Measurements from ENCODE around the gene RFTN1. TPM values are rescaled to one million over a fixed set of nuclear protein-coding genes. Genes with fewer than 3 reads are reported as not detected.

RFTN1 gene
- total RNA-seq, 3 donors from 2014 or later (not counting 1 experiment from before 2014, with no cell fraction given), result 112 to 135 (median 115) TPM

GRCh38 chr3:16331319-16331883 lies 182.1 kb downstream of the RFTN1 start:
- WGBS (ENCODE audit: insufficient coverage), result 97% methylated on average over 3 of the region's 3 CpGs
- Mint-ChIP-seq H3K9me3 (peaks cover 5 to 7% of the 10 kb centered on the region in 2 donors), H3K4me1 (peaks cover 24 to 44% of the 10 kb centered on the region in 2 donors), H3K36me3 (peaks cover 28% of the 10 kb centered on the region), H3K27me3 (ENCODE audit: low read depth in 2 of 2) (no peaks in the 10 kb centered on the region), H3K4me3 (no peak overlapping the region), H3K27ac (no peak overlapping the region)
- Histone ChIP-seq H3K9me3 (ENCODE audit: control insufficient read depth, insufficient read depth, low read length) (peaks cover 3% of the 10 kb centered on the region), H3K27ac (ENCODE audit: low read length) (no peak overlapping the region), H3K27me3 (ENCODE audit: control insufficient read depth, insufficient read depth, low read length) (no peaks in the 10 kb centered on the region), H3K4me1 (ENCODE audit: control insufficient read depth, insufficient read depth, low read length) (no peaks in the 10 kb centered on the region), H3K4me3 (ENCODE audit: low read length) (no peak overlapping the region), H3K36me3 (ENCODE audit: control insufficient read depth, insufficient read depth, low read length) (peaks cover 46% of the 10 kb centered on the region)
- no peak for ATAC-seq
- intact Hi-C loops (cut with micrococcal nuclease), result no loop called here
- no peak for DNase-seq
- no peak for TF ChIP-seq CTCF (IDR thresholded peaks at IDR 0.05)

- no peak for TF ChIP-seq CTCF (IDR thresholded peaks at IDR 0.05)
- 90% methylated on average over 2 of the region's 4 CpGs for WGBS (ENCODE audit: insufficient coverage)
- H3K4me3 Mint-ChIP-seq, result no peak overlapping the region
- peaks cover 5 to 7% of the 10 kb centered on the region in 2 donors for H3K9me3 Mint-ChIP-seq
- H3K27ac Mint-ChIP-seq, result no peak overlapping the region
- no peaks in the 10 kb centered on the region for H3K27me3 ChIP-seq (ENCODE audit: control insufficient read depth, insufficient read depth, low read length)
- no peaks in the 10 kb centered on the region for H3K4me1 ChIP-seq (ENCODE audit: control insufficient read depth, insufficient read depth, low read length)
- peaks cover 28% of the 10 kb centered on the region for H3K36me3 Mint-ChIP-seq
- intact Hi-C loops (cut with micrococcal nuclease), result no loop called here
- peaks cover 18 to 38% of the 10 kb centered on the region in 2 donors for H3K4me1 Mint-ChIP-seq
- ATAC-seq (no peak), DNase-seq (no peak)
- H3K36me3 ChIP-seq (ENCODE audit: control insufficient read depth, insufficient read depth, low read length), result peaks cover 51% of the 10 kb centered on the region
- peaks cover 3% of the 10 kb centered on the region for H3K9me3 ChIP-seq (ENCODE audit: control insufficient read depth, insufficient read depth, low read length)
- no peak overlapping the region for H3K4me3 ChIP-seq (ENCODE audit: low read length)
- no peak overlapping the region for H3K27ac ChIP-seq (ENCODE audit: low read length)
- no peaks in the 10 kb centered on the region for H3K27me3 Mint-ChIP-seq (ENCODE audit: low read depth in 2 of 2)
These were observed 183.1 kb downstream of the RFTN1 start for GRCh38 chr3:16330351-16330750.

GRCh38 chr3:16329826-16330129 lies 183.7 kb downstream of the RFTN1 start:
- H3K36me3 ChIP-seq (ENCODE audit: control insufficient read depth, insufficient read depth, low read length), result peaks cover 52% of the 10 kb centered on the region
- no peak for DNase-seq
- 97% methylated on average over 9 of the region's 9 CpGs for WGBS (ENCODE audit: insufficient coverage)
- peaks cover 3% of the 10 kb centered on the region for H3K9me3 ChIP-seq (ENCODE audit: control insufficient read depth, insufficient read depth, low read length)
- no peak for ATAC-seq
- Mint-ChIP-seq H3K4me3 (no peak overlapping the region), H3K4me1 (peaks cover 13 to 32% of the 10 kb centered on the region in 2 donors), H3K27ac (no peak overlapping the region), H3K9me3 (peaks cover 5 to 7% of the 10 kb centered on the region in 2 donors), H3K36me3 (peaks cover 28% of the 10 kb centered on the region), H3K27me3 (ENCODE audit: low read depth in 2 of 2) (no peaks in the 10 kb centered on the region)
- TF ChIP-seq CTCF (IDR thresholded peaks at IDR 0.05), result no peak
- H3K4me3 ChIP-seq (ENCODE audit: low read length), result no peak overlapping the region
- no peaks in the 10 kb centered on the region for H3K27me3 ChIP-seq (ENCODE audit: control insufficient read depth, insufficient read depth, low read length)
- intact Hi-C loops (cut with micrococcal nuclease), result no loop called here
- H3K4me1 ChIP-seq (ENCODE audit: control insufficient read depth, insufficient read depth, low read length), result no peaks in the 10 kb centered on the region
- no peak overlapping the region for H3K27ac ChIP-seq (ENCODE audit: low read length)
